Omental fat pad (tissue), 4 donors: ENCODE measurements around the gene OR13D1. TPM values are rescaled to one million over a fixed set of nuclear protein-coding genes. Genes with fewer than 3 reads are reported as not detected.
"Not testable (repeated sequence)": the region's sequence is repeated elsewhere in the genome, so short reads cannot be mapped to it uniquely, and the experiment has no call there.

Experiments used
- ATAC-seq: fragments of 150-250 bp; one replicate; pipeline ENCODE4 v1.9.1; 2016; ENCODE audit warnings: mild to moderate bottlenecking, moderate library complexity; ENCODE audit not compliant: low FRiP score
- DNase-seq: peaks from one replicate; pipeline ENCODE4 v3.0.0-alpha.2; 2019; ENCODE audit warnings: low spot score
- CTCF ChIP-seq, 3 donors: fragments of 450-650 bp; IDR thresholded peaks; one replicate each; pipeline ENCODE4 v1.5.1; 2016 to 2017; ENCODE audit warnings: antibody characterized with exemption in 3 of 3, mild to moderate bottlenecking in 3 of 3, moderate library complexity in 2 of 3
- total RNA-seq, 4 donors: library from RNA; depleted of rRNA; stranded (reverse); fragments of >200 nt; gene quantifications; one replicate each; pipeline ENCODE4 v1.1.0, GENCODE V29; 2016

The OR13D1 gene
- total RNA-seq: not detected

- DNase-seq (no peak), ATAC-seq (no peak)
- TF ChIP-seq CTCF (IDR thresholded peaks at IDR 0.05): no peak
Measured at GRCh38 chr9:104694218-104694617, at the start of gene OR13D1. Gene OR13D1, plus strand, starts transcription at chr9:104694518. Its CDS starts 0 bp downstream, at chr9:104694518.

DNA sequence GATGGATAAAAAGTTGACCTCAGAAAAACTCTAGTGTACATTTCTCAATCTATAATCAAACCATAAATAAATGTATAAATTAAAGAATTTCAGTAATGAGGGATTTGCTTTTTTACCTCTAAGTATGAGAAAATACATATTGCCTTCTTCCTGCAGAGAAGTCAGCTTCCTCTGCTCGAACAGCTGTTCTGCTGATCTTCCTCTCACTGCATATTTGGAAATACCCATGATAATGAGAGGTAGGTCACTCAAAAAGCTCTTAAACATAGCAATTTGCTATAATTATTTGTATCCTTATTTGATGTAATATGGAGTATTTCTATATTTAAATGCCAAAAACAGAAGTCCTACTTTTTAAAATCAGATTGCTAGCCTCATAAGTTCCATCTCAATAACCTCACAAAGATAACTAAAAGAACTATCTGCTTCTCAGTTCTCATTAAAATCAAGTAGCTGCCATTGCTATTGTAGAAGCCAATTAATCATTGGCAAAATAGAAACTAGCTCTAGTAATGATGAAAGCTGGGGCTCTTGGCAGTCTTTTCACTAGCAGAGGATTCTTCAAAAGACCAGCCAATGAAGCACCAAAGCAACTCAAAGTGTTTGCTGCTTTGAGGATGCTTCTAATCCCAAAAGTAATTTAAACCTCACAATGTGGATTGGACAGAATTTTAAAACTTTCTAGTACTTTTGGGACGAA, 35.7 kb upstream of the OR13D1 start:
- DNase-seq (no peak), ATAC-seq (no peak)
- TF ChIP-seq CTCF (IDR thresholded peaks at IDR 0.05): no peak

DNA sequence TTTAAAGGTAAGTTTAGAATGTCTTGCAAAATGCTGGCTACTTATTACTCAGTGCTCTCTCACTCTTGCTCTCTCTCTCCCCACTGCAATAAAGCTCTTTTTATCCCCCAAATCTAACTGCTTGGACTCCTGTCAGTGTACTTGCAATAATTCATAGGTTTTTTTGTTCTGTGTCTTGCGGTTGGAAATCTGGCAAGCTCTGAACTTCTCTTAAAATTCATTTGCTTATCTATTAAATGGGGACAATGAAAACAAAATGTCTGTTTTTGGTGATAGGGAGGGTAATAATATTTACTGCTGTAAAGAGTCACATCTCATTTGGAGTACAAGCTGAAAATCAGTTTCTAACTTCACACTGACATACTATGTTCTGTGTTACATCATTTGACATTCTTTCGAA, 18.7 kb upstream of the OR13D1 start:
- DNase-seq: no peak
- TF ChIP-seq CTCF (IDR thresholded peaks at IDR 0.05): no peak
- ATAC-seq: no peak

- no peak for DNase-seq
- no peak for TF ChIP-seq CTCF (IDR thresholded peaks at IDR 0.05)
- ATAC-seq: no peak
Measured at GRCh38 chr9:104682642-104683041, 11.7 kb upstream of the OR13D1 start.

DNA sequence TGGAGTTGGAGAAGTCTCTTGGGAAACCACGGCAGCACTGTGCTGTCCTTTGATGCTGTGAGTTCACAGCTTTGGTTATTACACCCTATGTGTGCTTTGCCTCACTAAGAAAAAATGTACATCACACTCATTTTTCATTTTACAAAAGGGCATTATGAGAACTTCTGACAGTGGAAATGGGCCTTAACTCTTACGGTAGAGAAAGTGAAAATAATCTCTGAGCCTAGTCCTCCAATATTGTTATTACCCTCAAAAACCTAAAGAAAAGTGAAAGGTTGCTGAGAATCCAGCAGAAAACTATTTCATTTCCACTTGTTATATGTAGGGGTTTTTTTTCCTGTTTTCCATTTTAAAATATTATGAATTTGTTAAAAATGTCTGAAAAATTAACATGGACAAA, 8.2 kb upstream of the OR13D1 start:
- no peak for TF ChIP-seq CTCF (IDR thresholded peaks at IDR 0.05)
- DNase-seq: no peak
- ATAC-seq: no peak

DNA sequence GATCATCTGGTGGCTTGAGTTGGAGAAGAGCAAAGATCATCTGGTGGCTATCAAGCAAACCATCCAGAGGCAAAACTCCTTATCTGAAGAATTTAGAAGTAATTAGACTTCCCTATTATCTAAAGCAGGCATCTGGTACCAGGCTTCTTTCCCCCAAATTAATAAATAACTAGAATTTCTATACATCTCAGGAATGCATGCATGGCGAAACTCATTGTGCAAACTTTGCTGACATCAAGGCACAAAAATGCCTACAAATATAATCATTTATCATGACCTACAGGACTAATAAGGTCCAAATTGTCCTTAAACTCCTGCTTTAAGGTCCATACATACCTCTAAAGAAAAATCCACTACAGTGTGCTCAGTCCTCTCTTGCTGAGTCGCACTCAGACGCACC, 6.0 kb downstream of the OR13D1 start:
- DNase-seq (no peak), ATAC-seq (no peak)
- TF ChIP-seq CTCF (IDR thresholded peaks at IDR 0.05): no peak

GRCh38 chr9:104708737-104709136, 14.4 kb downstream of the OR13D1 start:
- DNase-seq, ATAC-seq: not testable (repeated sequence)
